Mesodermal cell (in vitro differentiated cells): ENCODE data around the gene FBXO45. TPM values are rescaled to one million over a fixed set of nuclear protein-coding genes. Genes with fewer than 3 reads are reported as not detected.
"Not testable (repeated sequence)": the region's sequence is repeated elsewhere in the genome, so short reads cannot be mapped to it uniquely, and the experiment has no call there.

Experiments
- H3K27ac ChIP-seq: 2 replicates; pipeline ENCODE4 v1.7.0; 2013; ENCODE audit warnings: mild to moderate bottlenecking, low read depth, low read length, moderate library complexity; ENCODE audit not compliant: severe bottlenecking
- H3K36me3 ChIP-seq: 2 replicates; pipeline ENCODE4 v1.7.1; 2013; ENCODE audit warnings: mild to moderate bottlenecking, low read length, moderate library complexity; ENCODE audit not compliant: control insufficient read depth, insufficient read depth
- H3K4me1 ChIP-seq: one replicate; pipeline ENCODE4 v1.7.1; 2013; ENCODE audit warnings: mild to moderate bottlenecking, low read length; ENCODE audit not compliant: insufficient read depth, control insufficient read depth, poor library complexity, severe bottlenecking
- H3K4me3 ChIP-seq: 2 replicates; pipeline ENCODE4 v1.7.0; 2013; ENCODE audit warnings: low read length, control low read depth, mild to moderate bottlenecking; ENCODE audit not compliant: insufficient read depth, poor library complexity, severe bottlenecking; ENCODE audit errors: extremely low read depth
- H3K9me3 ChIP-seq: 2 replicates; pipeline ENCODE4 v1.7.1; 2013; ENCODE audit warnings: mild to moderate bottlenecking, low read length, moderate library complexity; ENCODE audit not compliant: control insufficient read depth
- whole genome bisulfite sequencing, 2 experiments: methylation state at CpG; one replicate each; pipeline ENCODE4 v1.1.5; 2013; ENCODE audit warnings: missing lambda C conversion rate in 2 of 2; ENCODE audit not compliant: insufficient coverage in 2 of 2; 5-methylcytosine and 5-hydroxymethylcytosine counted together
- polyA plus RNA-seq, 2 experiments: library from polyadenylated mRNA; stranded (reverse); fragments of 50-300 nt; gene quantifications; one replicate each; pipeline ENCODE4 v1.2.3, GENCODE V29; 2013

FBXO45 gene
- polyA plus RNA-seq (2013, experiment 1 of 2) = 11.3 TPM
- polyA plus RNA-seq (2013, experiment 2 of 2) = 12.7 TPM

GRCh38 chr3:196568246-196569002 is at the start of gene FBXO45, which contains the start of gene WDR53:
Gene FBXO45, plus strand, starts transcription at chr3:196568660. Its CDS starts 325 bp downstream, at chr3:196568985.
Gene WDR53, minus strand, starts transcription at chr3:196568554. Its CDS starts 7,079 bp downstream, at chr3:196561475.
- Histone ChIP-seq H3K36me3 (peaks cover 16% of the 10 kb centered on the region), H3K4me3 (peak within 1 kb of the TSS; percentile 97), H3K4me1 (peaks cover 3% of the 10 kb centered on the region), H3K9me3 (no peaks in the 10 kb centered on the region), H3K27ac (peak within 1 kb of the TSS; percentile 75)
- WGBS, 2 experiments = 0 to 1% methylated on average over 57 to 68 of the region's 87 CpGs

GRCh38 chr3:196518966-196519717 is 49.3 kb upstream of the FBXO45 start:
- Histone ChIP-seq H3K27ac (no peak overlapping the region), H3K9me3 (peaks cover 49% of the 10 kb centered on the region), H3K36me3 (no peaks in the 10 kb centered on the region), H3K4me3 (no peak overlapping the region), H3K4me1 (no peaks in the 10 kb centered on the region)
- 45 to 47% methylated on average over 6 to 7 of the region's 12 CpGs for WGBS, 2 experiments

- Histone ChIP-seq H3K4me1 (no peaks in the 10 kb centered on the region), H3K36me3 (no peaks in the 10 kb centered on the region), H3K4me3 (no peak overlapping the region), H3K27ac (no peak overlapping the region), H3K9me3 (peaks cover 49% of the 10 kb centered on the region)
- 65 to 80% methylated on average over 3 to 5 of the region's 5 CpGs for WGBS, 2 experiments
These were observed 48.8 kb upstream of the FBXO45 start for GRCh38 chr3:196519718-196520082.

GRCh38 chr3:196521291-196521690 is 47.2 kb upstream of the FBXO45 start:
- not testable (repeated sequence) for H3K4me1 ChIP-seq, H3K36me3 ChIP-seq, H3K4me3 ChIP-seq, H3K27ac ChIP-seq
- H3K9me3 ChIP-seq = peaks cover 46% of the 10 kb centered on the region
- WGBS, 2 experiments = 93 to 98% methylated on average over 7 to 10 of the region's 12 CpGs

- H3K4me3 ChIP-seq = no peak overlapping the region
- 100% methylated on average over 2 to 4 of the region's 4 CpGs for WGBS, 2 experiments
- no peaks in the 10 kb centered on the region for H3K36me3 ChIP-seq
- no peaks in the 10 kb centered on the region for H3K4me1 ChIP-seq
- no peak overlapping the region for H3K27ac ChIP-seq
- peaks cover 29% of the 10 kb centered on the region for H3K9me3 ChIP-seq
These were observed 44.6 kb upstream of the FBXO45 start for GRCh38 chr3:196523841-196524240.

- peaks cover 23% of the 10 kb centered on the region for H3K9me3 ChIP-seq
- H3K36me3 ChIP-seq = no peaks in the 10 kb centered on the region
- no peaks in the 10 kb centered on the region for H3K4me1 ChIP-seq
- no peak overlapping the region for H3K27ac ChIP-seq
- 58 to 87% methylated on average over 2 to 3 of the region's 5 CpGs for WGBS, 2 experiments
- H3K4me3 ChIP-seq = no peak overlapping the region
These were observed 43.9 kb upstream of the FBXO45 start for GRCh38 chr3:196524527-196524926.

GRCh38 chr3:196525141-196525540 is 43.3 kb upstream of the FBXO45 start:
- H3K27ac ChIP-seq = no peak overlapping the region
- no peaks in the 10 kb centered on the region for H3K36me3 ChIP-seq
- H3K4me1 ChIP-seq = no peaks in the 10 kb centered on the region
- 88 to 95% methylated on average over 4 of the region's 4 CpGs for WGBS, 2 experiments
- no peak overlapping the region for H3K4me3 ChIP-seq
- H3K9me3 ChIP-seq = peaks cover 16% of the 10 kb centered on the region

GRCh38 chr3:196528639-196529233 is 39.7 kb upstream of the FBXO45 start:
- Histone ChIP-seq H3K4me3 (no peak overlapping the region), H3K9me3 (peaks cover 11% of the 10 kb centered on the region), H3K27ac (no peak overlapping the region), H3K4me1 (no peaks in the 10 kb centered on the region), H3K36me3 (no peaks in the 10 kb centered on the region)
- WGBS, 2 experiments = 73 to 77% methylated on average over 48 to 49 of the region's 52 CpGs

- 95% methylated on average over 4 of the region's 4 CpGs; no CpG with 5 or more reads in 1 of the 2 experiments for WGBS, 2 experiments
These were observed 37.0 kb upstream of the FBXO45 start for GRCh38 chr3:196531418-196531817.

GRCh38 chr3:196533260-196533681 is 35.2 kb upstream of the FBXO45 start:
- Histone ChIP-seq H3K36me3 (no peaks in the 10 kb centered on the region), H3K4me3 (no peak overlapping the region), H3K4me1 (no peaks in the 10 kb centered on the region), H3K27ac (peak overlapping the region; percentile 36), H3K9me3 (peaks cover 11% of the 10 kb centered on the region)
- 9 to 16% methylated on average over 14 of the region's 14 CpGs for WGBS, 2 experiments

More at GRCh38 chr3:196531418-196531817, 37.0 kb upstream of the FBXO45 start:
- Histone ChIP-seq H3K9me3 (peaks cover 11% of the 10 kb centered on the region), H3K4me3 (no peak overlapping the region), H3K36me3 (no peaks in the 10 kb centered on the region), H3K4me1 (no peaks in the 10 kb centered on the region), H3K27ac (no peak overlapping the region)
